T47D (cell line): Measurements from ENCODE around the gene CCNL2.
"Not testable (repeated sequence)": the region's sequence is repeated elsewhere in the genome, so short reads cannot be mapped to it uniquely, and the experiment has no call there.

Experiments used
- DNase-seq, 2 experiments: peaks; one replicate each; pipeline versions ENCODE4 v3.0.0 to v3.0.0-alpha.2; 2011 to 2012; ENCODE audit warnings: low read depth in 1 of 2, low spot score in 1 of 2
- JUND ChIP-seq: IDR thresholded peaks from 2 replicates; pipeline ENCODE4 v1.6.1; 2012; ENCODE audit warnings: low read depth
- in situ Hi-C: cut with HindIII; loops from 2 replicates; pipeline ENCODE4 v1.10.0; 2016; ENCODE audit warnings: low sequenced_read_pairs, low pct_unique_long_range_greater_than_20kb

Gene CCNL2

DNA sequence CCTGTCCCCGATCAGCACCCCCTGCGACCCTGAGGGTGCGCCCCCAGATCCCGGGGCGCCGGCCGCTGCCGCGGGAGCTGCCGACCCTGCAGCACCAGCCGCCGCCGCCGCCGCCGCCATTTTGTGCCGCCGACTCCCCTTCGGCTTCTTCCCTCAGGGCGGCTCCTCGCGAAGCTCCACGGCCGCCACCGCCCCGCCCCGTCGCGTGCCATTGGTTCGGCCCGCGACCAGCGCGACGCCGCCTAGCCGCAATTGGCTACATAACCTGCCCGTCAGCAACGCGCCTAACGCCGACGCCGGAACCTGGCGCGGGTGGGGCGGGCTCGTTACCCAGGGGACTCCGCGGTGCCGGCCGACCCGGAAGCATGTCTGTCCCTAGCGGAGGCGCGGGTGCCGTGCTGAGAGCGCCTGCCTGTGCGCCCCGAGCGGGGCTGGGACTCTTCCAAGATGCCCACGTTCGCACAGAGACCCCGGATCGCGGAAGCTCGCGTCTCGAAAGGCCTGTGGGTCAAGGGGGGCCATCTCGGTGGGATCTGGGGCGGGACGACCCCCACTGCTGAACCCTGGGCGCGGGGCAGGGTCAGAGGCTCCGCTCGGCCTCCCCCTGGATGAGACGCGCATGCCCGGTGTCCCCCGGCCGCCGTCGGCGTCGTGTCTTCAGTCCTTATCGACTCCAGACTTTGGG lies at the start of gene CCNL2:
Gene CCNL2 (minus strand): TSS at position 149 of the 685 bp plus-strand sequence. CDS start 29 bp downstream, at position 120.
- no peak for TF ChIP-seq JUND
- peak; percentile 88 to 97 for DNase-seq
- in situ Hi-C loops: no loop called here

DNA sequence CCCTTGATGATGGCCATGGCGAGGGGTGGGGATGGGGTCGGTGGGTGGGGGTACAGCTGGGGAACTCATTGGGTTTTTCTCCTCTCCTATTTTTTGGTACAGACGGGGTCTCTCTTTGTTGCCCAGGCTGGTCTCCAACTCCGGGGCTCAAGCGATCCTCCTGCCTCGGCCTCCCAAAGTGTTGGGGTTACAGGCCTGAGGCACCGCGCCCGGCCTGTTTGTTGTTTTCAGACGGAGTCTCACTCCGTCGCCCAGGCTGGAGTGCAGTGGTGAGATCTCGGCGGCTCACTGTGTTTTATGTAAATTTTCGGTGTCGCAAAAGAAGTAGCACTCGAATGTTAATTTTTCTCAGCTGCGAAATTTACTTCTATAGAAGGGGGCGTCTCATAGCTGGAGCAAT lies 47.5 kb upstream of the CCNL2 start:
- in situ Hi-C loops, DNase-seq: not testable (repeated sequence)

DNA sequence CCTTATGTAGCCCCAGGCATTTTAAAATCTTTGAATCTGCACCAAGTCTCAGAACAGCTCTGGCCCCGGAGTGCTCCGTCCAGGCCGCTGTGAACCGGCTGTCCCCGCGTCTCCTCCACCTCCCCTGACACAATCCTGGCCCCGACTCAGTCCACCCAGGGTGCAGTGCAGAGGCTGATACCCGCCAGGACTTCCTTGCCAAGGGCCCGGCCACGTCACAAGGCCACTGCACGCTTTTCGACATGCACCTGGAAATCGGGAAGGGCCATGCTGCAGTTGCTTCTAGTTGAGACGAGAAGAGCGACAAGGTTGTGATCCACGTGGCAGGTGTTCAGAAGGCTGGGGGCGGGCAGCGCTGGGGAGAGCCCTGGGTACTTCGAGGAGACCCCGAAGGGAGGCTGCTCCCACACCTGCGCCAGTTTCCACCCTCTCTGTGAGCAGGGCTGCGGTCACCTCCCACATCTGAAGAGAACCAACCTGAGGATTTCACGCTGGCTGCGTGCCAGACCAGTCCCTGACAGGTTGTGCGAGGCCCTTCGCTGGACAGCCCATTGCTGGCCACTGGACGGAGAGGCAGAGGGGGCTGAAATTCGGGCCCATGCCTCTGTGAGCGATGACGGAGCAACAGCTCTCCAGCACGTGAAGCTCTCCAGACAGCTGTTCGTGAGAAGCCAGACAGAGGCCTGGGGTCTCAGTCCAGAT lies 43.1 kb upstream of the CCNL2 start:
- in situ Hi-C loops: no loop called here
- DNase-seq: no peak
- no peak for TF ChIP-seq JUND

DNA sequence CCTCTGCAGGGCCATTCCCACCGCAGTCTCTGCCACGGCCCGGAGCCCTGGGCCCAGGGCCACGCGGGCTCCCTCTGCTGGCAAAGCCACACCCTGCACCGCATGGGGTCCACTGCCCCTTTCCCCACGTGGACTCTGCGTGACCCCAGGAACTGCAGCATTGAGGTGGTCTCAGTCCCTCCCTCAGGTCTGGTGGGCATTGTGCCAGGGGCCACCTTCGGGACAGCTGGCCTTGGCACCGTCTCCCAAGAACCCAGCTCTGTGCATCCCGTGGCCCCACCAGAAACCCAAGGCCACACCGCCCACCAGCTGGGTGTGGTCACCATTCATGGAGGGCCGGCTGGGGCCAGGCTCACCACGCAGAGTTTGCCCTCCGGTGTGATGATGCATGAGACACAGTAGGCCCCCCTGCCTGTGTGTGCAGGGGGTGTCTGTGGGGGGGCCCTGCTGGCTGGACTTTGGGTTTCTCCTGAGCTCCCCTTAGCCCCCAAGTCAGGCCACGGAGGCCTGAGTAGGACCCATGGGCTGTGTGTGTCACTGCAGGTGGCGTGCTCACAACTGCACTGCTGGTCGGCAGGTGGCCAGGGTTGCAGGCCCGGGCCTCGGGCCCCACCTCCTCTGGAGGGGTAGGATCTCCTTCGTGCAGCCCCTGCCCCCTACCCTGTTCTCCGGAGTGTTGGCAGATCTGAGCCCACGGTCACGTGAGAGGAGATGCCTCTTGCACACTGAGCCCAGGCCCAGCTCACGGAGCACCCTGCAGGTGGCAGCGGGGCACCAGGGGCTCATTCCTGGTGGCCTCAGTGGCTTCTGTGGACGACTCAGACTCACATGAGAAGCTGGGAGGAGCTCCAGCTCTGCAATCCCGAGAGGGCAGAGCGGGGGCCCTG lies 42.1 kb upstream of the CCNL2 start:
- DNase-seq: peak in 1 of 2 experiments; percentile 41
- TF ChIP-seq JUND: no peak
- in situ Hi-C loops: no loop called here

DNA sequence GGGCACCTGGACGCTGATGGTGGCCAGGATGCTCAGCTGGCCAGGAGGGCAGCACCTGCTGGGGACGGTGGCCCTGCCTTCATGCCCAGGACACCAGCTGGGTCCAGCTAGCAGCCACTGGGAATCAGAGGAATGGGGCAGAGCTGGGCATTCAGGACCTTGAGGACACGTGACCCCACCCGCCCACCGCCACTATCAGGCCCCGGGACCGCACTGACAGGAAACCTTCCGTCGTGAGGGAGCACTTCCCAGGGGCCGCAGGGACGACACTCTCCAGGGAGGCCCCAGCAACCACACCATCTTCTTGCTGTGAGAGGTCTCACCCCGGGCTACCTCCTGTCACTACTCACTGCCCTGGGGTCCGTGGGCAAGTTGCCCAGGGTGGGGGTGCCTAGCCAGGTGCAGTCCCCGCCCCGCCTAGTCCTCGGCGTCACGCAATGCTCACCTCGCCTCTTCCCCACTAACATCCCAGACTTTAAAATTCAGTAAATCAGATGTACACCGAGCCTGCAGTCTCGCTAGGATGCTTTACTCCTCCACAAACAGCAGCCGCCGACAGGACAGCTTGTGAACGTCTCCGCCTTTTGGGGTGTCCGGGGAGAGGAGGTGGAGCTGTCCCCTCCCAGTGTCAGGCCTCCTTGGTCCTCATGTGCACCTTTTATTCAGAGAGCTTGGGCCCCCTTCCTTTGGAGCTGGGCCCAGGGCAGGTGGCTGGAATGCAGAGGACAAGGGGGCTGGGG lies 41.3 kb upstream of the CCNL2 start:
- DNase-seq: no peak
- no peak for TF ChIP-seq JUND
- in situ Hi-C loops: no loop called here

DNA sequence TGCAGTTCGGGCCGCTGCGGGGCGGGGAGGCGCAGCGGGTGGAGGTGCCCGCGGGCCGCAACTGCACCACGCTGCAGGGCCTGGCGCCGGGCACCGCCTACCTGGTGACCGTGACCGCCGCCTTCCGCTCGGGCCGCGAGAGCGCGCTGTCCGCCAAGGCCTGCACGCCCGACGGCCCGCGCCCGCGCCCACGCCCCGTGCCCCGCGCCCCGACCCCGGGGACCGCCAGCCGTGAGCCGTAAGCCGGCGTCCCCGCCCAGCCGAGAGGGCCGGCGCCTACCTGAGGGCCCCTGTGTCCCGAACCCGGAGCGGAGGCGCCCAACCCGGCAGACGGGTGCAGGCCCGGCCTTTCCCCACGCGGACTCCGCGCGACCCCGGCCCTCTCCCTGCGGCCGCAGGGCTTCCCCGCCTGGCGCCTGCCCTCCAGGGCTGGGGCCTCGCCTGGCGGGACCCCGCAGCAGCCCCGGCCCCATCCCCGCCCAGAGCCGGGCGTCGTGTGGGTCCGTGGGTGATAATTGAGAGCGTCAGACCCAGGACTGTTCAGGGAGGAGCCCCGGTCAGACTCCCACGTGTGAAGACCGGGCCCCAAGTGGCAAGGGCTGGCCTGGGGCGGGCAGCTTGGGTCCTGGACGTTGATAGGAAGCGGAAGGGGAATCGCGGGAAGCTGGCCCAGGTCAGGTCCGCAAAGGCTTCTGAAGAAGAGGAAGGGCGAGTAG lies 40.6 kb upstream of the CCNL2 start:
- in situ Hi-C loops: no loop called here
- no peak for DNase-seq
- no peak for TF ChIP-seq JUND

DNA sequence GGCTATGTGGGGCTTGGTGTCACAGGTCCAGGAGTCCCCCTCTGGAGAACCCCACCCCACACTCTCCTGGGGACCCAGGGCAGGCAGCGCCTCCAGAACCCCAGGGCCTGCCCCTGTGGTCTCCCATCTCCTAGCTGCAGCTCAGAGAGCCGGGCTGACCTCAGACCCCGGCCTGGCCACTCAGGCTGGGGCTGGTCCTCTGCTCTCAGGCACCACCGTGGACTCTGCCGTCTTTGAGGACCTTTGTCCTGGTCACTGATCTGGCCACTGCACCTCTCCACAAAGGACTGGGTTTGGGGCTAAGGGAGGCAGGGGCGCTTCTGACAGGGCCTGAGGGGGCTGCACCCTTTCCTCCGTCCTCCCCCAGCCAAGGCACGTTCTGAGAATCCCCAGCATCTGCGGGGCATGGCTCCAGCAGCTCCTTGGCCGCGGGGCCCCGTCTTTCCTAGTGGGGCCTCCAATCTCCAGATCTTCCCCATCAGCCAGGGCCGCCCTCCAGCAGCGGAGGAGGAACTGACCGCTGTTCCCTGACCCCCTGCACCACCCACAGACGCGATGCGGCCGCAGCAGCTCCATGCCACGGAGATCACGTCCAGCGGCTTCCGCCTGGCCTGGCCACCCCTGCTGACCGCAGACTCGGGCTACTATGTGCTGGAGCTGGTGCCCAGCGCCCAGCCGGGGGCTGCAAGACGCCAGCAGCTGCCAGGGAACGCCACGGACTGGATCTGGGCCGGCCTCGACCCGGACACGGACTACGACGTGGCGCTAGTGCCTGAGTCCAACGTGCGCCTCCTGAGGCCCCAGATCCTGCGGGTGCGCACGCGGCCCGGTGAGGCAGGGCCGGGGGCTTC lies 39.6 kb upstream of the CCNL2 start:
- TF ChIP-seq JUND: no peak
- DNase-seq: no peak
- in situ Hi-C loops: no loop called here

DNA sequence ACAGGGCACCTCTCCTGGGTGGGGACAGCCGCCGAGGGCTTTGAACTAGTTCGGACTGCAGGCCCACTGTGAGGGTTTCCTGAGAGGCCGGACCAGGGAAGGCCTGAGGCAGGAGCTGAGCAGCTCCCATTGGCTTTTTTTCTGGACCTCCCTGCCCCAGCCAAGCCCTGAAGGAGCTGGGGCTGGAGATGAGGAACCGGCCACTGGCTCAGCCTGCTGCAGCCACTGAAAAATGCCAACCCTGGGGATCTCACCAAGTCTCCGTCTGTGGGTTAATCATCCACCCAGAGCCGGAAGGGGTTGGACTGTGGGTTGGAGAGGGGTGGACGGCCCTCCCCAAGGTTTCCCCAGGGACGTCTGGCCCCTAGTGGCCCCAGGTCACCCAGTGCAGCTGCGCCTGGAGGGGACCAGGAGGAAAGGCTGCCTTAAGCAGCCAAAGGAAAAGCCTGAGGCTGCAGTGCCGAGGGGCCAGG lies 38.8 kb upstream of the CCNL2 start:
- in situ Hi-C loops: no loop called here

DNA sequence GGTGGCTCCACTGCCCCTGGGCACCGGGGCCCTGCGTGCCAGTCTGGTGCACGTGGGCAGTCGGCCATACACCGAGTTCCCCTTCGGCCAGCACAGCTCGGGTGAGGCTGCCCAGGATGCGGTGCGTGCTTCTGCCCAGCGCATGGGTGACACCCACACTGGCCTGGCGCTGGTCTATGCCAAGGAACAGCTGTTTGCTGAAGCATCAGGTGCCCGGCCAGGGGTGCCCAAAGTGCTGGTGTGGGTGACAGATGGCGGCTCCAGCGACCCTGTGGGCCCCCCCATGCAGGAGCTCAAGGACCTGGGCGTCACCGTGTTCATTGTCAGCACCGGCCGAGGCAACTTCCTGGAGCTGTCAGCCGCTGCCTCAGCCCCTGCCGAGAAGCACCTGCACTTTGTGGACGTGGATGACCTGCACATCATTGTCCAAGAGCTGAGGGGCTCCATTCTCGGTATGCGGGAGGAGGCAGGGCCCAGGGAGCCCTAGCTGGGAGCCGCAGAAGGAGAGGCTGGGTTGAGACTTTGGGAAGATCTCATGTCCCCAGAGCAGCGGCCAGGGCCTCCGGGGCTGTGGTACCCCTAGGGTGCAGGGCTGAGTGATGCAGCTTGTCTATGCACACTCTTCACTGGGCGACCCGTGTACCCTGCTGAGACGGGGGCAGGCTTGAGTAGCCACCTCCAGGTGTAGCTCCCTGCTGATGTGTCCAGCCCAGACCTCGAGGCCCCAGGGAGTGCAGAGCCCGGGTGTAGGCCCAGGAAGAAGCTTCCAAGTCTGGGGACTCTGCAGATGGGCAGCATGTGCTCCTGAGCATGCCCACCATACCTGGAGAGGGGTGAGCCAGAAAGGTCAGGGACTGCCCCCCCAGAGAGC lies 38.1 kb upstream of the CCNL2 start:
- TF ChIP-seq JUND: no peak
- DNase-seq: no peak
- in situ Hi-C loops: no loop called here

More for the DNA sequence above, 38.8 kb upstream of the CCNL2 start:
- DNase-seq: no peak
- TF ChIP-seq JUND: no peak

DNA sequence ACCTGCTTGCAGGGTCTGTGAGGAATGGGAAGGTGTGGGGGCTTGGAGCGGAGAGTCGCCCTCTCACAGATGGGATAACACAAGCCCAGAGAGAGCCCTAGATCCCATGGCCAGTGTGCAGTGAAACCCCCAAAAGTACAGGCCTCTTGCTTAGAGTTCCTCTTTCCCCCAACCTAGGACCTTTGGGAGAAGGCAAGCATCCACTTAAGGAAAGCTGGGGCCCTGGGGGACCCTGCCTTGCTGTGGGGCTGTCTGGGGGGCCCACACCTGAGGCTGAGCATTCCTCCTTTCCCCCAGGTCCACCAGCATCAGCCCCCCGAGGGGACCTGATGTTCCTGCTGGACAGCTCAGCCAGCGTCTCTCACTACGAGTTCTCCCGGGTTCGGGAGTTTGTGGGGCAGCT lies 37.5 kb upstream of the CCNL2 start:
- no peak for TF ChIP-seq JUND
- in situ Hi-C loops: no loop called here

More for the DNA sequence above, 37.5 kb upstream of the CCNL2 start:
- DNase-seq: no peak
